CD4-positive, alpha-beta T cell treated with Interleukin-1 beta for 1 hour (primary cell): ENCODE measurements around the gene GIPR.
"Not testable (repeated sequence)": the region's sequence is repeated elsewhere in the genome, so short reads cannot be mapped to it uniquely, and the experiment has no call there.

Experiments used
- DNase-seq, 2 donors: peaks; one replicate each; pipeline ENCODE4 v3.0.0-alpha.2; 2020 to 2022

The GIPR gene

DNA sequence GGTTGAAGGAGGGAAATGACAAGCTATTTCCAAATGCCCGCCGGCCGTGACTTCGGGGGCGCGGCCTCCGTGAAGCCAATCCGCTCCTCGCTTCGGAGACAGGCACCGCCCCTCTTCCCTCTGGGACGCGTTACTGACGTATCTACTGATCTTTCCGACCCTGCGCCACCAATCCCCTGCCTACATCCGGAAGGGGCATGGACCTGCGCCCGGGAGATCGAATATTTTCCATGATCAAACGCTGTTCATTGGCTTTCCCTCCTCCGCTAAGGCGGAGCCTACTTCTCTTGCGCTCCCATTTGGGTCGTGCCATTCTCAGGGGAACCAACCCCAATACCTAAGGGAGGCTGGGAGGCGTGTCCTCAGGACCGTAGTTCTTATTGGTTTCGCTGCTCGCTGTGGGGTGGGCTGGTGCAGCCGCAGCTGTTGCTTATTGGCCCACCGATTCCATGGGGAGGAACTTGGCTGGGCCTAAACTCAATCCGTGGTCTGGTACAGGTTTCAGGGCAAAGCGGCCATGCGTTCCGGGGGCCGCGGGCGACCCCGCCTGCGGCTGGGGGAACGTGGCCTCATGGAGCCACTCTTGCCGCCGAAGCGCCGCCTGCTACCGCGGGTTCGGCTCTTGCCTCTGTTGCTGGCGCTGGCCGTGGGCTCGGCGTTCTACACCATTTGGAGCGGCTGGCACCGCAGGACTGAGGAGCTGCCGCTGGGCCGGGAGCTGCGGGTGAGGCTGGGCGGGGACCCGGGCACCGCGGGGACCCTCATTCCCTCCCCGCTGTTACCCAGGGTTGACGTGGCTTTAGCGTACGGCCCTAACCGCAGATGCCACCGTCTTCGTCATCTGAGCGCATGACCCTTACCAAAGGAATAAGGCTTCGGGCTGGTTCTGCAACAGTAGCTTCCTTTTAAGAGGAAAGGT lies 24.4 kb downstream of the GIPR start, which contains the start of gene QPCTL:
Gene QPCTL (plus strand): TSS at position 480 of the 919 bp plus-strand sequence. CDS start 38 bp downstream, at position 518.
- DNase-seq = peak; percentile 98

DNA sequence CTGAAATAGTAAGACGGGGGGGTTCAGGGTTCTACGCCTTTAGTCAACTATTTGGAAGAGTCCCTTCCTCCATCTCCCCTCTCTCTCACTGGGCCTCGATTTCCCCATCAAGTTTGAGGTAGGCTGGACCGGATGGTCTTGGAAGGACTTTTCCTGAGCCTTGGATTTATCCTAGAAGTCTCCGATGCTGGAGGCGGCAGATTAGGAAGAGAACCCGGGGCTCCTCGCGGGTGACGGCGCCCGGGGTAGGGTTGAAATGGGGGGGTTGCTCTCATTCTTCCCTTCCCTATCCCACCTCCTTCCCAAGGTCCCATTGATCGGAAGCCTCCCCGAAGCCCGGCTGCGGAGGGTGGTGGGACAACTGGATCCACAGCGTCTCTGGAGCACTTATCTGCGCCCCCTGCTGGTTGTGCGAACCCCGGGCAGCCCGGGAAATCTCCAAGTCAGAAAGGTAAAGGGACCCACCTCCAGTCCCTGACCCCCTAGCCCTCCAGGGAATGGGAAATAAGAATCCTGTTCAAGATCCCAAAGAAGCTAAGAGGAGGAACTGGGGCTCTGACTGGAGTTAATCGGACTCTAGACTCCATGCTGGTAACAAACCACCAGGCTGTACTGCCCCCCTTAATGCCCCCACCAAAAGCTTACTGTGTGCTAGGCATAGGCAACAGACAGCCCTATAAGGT lies 25.2 kb downstream of the GIPR start:
- DNase-seq = peak; percentile 69 to 70

DNA sequence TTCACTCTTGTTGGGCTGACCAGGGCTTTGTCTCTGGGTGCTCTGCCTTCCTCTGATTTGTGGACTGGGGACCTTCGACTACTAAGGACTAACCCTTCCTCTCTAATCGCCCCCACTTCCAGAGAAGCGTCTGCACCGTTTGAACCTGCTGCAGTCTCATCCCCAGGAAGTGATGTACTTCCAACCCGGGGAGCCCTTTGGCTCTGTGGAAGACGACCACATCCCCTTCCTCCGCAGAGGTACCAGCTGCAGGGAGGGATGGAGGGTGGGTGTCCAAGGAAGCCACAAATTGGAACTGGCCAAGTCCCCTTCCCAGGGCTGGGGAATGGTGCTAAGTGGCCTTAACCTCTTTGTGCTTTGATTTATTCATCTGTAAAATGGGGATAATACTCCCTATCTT lies 33.7 kb downstream of the GIPR start:
- DNase-seq = no peak

DNA sequence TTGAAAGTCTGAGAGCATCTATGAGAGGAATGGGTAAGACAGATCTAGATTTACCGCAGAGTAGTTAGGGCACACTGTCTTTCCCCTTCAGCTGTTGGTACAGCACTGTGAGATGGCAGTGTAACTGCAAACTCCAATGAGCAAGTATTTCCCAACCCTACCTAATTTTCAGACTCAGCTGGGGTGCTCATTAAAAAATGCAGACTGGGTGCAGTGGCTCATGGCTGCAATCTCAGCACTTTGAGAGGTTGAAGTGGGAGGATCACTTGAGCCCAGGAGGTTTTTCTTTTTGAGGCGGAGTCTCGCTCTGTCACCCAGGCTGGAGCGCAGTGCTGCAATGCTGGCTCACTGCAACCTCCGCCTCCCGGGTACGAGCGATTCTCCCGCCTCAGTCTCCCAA lies 37.1 kb downstream of the GIPR start:
- no peak for DNase-seq

DNA sequence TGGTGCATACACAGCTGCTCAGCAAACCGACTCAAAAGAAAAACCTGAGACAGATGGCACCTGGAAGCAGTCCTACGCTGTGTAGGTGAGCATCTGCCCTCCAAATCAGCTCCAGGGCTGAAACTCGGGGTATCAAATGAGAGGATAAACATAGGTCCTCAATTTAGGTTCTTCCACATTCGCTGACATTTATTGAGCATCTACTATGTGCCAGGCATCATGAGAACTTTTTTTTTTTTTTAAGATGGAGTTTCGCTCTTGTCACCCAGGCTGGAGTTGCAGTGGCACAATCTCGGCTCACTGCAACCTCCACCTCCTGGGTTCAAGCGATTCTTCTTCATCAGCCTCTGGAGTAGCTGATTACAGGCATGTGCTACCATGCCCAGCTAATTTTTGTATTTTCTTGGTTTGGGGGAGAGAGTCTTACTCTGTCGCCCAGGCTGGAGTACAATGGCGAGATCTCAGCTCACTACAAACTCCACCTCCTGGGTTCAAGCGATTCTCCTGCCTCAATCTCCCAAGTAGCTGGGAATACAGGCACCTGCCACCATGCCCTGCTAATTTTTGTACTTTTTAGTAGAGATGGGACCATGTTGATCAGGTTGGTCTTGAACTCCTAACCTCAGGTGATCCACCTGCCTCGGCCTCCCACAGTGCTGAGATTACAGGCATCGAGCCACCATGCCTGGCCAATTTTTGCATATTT lies 37.8 kb downstream of the GIPR start:
- DNase-seq = no peak

DNA sequence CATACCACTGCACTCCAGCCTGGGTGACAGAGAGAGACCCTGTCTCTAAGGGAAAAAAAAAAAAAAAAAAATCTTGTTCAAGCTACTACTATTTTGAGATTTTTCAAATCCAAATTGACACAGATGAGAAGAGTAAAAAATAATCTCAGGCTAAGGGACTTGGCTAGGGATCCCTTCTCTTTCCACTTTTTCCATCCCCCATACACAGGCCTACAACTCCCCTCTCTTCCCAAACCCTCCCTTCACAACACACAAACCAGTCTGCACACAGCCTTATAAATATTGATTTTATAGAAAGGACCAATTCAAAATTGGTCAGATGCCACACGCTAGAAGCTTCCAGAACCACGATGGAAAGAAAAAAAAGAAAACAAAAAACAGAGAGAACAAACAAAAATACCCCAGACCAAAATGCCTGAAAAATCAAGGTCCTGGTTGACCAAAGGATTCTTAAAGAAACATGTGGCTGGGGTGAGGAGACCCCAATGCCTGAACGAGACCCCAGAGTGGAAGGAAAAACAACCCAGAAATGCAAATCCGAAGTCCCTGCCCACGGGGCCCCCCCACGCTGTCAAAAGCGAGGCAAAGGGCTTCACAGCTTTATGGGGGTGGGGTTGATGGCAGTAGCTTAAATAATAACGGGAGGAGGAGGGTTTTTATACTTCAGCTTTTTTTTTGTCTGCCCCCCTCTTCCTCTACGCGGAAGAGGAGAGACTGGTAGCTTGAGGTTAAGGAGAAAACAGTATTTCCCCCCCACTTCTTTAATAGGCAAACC lies 42.5 kb downstream of the GIPR start:
- DNase-seq = no peak

DNA sequence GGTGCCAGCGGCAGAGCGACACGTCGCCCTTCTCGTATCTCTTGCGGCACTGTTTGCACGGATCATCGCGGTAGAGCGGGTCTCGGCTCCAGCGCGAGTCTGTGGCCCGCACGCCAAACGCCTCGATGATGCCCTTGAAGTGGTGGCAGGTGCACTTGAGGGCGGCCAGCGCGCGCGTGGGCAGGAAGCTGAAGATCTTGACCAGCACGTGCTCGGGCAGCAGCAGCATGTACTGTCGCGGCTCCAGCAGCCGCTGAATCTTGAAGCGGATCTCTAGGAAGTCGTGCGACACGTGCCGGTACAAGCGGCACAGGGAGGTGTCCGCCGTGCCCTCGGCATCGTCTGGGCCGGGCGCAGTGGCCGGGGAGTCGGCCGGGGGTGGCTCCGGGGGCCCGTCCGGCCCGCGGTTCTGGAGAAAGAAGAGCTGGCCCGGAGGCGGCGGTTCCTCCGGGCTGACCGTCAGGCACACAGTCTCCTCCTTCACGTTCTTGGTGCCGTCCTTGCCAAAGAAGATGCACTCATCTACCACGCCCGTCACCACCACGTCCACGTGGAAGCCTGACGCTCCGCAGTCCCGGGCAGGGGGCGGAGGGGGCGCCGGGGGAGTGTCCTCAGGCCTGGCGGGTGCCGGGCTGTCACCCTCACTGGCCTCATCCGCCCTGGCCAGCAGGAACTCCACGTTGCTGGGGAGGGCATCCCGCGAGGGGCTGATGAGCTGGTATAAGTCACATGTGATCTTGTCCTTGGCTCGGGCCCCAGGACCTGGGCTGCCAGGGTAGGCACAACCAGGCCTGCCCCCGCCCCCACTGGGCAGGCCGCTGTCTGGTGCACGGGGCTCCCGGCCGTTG lies 44.1 kb downstream of the GIPR start:
- no peak for DNase-seq

DNA sequence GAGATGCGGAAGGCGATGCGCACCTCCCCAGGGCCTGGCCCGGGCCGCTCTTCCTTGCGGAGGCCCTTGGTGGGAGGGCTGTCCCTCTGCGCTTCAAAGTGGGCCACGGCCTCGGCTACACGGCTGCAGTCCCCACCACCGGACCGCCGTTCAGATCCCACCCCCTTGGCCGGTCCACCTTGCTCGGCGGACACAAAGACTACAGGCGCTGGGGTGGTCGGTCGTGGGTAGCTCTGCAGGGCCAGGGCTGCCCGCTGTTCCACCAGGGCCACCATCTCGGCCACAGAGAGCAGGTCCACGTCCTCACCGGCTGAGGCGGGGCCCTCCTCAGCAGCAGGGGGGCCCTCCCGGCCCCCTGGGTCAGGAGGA lies 44.7 kb downstream of the GIPR start:
- DNase-seq = no peak

DNA sequence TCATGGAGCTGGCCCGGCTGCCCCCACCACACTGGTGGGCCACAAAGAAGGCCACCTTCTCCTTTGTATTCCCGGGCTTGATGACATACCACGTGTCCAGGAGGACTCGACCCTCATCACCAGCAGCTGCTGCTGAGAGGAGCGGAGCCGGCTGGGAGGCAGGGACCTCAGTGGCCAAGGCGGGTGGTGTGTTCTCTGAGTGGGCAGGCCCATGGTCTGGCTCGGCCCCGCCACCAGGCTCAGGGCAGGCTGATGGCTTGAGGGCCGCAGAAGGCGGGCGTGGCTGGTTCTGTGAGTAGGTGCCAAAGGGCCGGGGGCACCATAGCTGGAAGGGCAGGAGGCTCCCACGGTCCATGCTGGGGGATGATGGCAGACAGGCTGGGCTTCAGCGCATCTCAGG lies 45.1 kb downstream of the GIPR start:
- DNase-seq = no peak

DNA sequence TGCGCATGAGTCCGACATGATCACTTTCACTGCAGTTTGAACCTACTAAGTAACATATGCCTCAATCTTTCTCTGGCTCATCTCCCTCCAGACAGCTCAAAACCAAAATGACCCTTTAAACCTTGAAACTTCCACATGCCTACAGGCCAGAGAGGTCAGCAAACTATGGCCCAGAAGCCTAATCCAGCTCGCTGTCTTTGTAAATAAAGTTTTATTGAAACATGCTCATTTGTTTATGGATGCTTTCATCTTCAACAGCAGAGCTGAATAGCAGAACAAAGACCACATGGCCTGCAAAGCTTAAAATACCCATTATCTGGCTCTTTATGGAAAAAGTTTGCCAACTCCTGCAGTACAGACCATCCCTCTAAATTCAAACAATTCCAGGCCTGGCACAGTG lies 47.1 kb downstream of the GIPR start:
- no peak for DNase-seq

DNA sequence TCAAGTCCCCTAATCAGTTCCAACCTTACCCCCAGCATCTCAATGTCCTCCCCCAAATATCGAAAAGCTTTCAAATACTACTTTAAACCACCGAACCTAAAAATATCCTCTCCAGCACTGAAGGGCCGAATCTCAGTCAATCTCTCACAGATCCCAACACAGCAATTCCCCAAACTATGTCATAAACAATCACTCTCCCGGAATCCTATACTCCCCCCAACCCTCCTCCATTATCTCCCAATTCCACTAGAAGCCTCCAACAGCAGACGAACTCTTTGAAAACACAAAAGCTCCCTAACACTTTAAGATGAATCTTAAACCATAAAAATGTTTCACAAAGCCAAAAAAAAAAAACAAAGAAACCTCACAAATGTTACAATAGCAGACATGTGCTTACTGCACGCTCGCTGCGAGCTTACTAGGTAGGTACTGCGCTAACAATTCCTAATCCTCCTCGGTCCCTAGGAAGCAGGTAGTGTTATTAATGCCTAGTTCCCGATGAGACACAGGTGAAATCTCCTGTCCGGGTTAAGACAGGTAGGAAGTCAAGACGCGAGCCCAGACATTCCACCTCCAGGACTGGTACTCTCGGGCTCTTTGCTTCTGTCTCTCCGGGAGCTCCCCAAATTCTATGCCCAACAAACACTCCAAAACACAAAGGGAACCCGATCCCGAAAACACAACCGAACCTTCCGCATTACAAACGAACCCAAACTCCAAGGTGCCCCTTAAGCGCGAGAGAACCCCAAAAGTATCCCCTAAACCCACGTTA lies 48.5 kb downstream of the GIPR start:
- peak in 1 of 2 donors; percentile 20 for DNase-seq

DNA sequence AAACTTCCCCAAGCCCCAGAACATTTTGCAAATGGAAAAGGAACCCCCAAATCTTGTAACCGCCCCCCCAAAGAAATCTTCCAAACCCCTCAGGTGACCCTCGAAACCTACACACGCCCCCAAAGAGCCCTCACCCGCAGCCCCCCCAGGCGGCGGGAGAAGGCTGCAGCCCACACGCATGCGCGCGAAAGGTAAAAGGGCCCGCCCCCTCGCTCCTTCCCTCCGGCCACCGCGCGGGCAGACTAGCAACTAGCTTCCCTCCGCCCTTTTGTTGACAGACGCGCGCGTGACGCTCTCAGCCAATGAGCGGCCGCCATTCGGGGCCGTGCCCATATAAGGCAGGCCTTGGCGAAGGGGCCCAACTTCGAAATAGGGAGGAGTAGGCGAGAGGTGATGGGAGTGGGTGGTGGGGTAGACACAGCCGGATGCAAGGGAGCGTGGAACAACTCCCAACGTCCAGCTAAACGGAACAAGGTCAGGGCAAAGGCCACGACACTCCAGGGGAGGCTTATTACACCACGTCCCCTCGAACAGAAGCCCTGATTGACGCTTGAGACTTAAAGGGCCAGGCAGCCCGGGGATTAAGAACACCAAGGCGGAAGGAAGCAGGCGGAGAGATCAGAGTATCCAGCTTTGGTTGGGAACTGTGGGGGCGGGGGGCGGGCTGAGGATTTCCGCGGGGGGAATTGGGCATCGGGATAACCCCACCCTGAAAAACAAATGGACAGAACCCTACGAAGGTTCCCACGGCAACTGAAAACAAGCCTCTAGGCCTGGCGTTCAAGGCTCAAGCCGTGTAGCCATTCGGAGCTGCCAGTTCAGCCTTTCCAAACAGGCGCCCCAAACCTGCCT lies 49.3 kb downstream of the GIPR start:
- peak; percentile 99 for DNase-seq

DNA sequence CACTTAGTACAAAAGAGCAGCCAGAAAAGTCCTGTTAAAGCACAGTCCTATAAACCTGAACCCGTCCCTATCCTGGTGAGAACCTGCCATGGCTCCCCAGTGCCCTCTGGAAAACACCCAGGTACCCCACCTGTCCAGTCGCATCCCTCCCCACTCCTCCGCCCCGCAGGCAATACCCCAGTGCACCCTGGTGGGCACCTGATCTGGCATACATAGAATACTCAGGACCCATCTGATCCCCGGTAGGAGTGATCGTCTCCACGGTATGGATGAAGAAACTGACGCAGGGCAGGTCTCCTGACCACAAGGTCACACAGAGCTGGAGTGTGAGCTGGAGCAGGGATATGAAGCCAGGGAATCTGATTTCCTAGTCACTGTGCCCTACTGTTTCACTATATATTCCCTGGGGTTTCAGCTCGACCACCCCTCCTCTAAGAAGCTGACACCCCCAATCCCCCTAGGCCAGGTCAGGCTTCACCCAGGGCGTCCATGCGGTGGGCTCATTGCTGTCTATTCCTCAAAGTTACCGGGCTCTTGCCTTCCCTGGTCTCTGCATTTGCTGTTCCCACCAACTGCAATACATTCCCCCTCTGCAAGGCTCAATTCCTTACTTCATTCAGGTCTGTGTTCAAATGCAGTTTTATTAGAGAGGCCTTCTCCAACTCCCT lies 50.1 kb downstream of the GIPR start:
- no peak for DNase-seq

DNA sequence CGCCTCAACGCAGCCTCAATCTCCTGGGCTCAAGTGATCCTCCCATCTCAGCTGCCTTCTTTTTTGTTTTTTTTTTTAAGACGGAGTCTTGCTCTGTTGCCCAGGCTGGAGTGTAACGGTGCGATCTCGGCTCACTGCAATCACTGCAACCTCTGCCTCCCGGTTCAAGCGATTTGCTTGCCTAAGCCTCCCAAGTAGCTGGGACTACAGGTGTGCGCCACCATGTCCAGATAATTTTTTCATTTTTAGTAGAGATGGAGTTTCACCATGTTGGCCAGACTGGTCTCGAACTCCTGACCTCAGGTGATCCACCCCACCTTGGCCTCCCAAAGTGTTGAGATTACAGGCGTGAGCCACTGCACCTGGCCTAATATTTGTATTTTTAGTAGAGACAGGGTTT lies 52.0 kb downstream of the GIPR start:
- not testable (repeated sequence) for DNase-seq

DNA sequence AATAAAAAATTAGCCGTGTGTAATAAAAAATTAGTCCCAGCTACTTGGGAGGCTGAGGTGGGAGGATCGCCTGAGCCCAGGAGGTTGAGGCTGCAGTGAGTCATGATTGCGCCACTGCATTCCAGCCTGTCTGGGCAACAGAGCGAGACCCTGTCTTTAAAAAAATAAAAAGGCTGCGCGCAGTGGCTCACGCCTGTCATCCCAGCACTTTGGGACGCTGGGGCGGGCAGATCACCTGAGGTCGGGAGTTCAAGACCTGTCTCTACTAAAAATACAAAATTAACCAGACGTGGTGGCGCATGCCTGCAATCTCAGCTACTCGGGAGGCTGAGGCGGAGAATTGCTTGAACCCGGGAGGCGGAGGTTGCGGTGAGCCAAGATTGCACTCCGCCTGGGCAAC lies 60.7 kb downstream of the GIPR start:
- not testable (repeated sequence) for DNase-seq

DNA sequence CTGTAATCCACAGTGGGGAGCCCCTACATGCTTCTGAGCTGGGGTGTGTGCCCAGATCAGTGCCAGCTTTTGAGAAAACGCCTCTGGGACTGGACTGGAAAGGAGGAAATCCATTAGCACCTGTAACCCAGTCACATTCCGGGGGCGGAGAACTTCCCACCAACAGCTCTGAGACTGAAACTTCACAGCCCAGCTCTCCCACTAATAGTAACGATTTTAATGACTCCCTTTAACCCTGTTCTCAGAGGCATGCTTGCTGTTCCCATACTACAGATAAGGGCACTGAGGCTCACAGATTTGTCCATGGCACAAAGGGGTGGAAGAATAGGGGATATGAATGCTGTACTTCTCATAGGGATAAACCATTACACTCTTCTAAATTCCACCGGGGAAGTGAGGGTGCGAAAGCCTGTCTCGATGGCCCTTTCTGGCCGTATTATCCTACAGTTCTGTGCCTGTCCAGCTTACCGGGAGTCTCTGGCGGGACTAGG lies 61.8 kb downstream of the GIPR start:
- no peak for DNase-seq

DNA sequence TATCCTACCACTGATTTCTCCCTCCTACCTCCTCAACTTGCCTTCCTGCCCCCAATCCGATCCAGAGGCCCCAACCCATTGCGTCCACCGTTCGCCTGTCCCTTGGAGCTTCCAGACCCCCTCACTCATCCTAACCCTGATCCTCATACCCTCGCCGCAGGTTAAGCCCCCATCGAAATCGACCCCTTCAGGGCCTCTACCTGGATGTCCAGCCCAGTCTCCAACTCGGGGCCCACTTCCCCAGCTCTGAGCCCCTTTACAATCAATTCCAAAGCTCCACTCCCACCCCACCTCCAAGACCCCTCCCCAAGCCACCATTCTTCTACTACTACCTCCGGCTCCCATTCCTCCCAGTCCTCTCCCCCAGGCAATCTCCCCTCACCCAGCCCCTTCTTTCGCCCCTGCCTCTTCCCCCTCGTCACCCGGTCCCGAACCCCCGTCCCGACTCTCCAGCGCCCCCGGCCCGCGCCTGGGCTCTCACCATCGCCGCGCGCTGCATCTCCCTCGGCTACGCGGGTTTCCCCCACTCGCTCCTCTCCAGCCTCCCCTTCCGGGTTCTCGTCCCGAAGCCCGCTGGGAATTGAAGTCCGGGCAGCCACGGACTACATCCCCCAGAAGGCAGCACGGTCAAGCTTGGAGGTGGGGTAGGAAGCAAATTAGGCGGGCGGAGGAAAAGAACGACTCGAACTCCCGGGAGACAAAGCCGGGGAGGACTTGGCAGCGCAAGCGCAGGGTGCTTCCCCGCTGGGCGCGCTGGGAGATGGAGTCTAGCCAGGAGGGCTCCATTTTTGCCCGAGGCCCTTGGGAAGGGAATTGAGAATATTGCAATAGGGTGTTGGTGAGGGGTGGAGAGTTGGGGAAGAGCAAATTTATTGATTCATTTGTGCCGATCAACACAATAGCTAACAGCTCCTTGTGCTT lies 62.6 kb downstream of the GIPR start, which contains the start of gene FBXO46:
Gene FBXO46 (minus strand): TSS at position 529 of the 921 bp plus-strand sequence. CDS start 17,401 bp downstream, outside the sequence.
- DNase-seq = peak; percentile 95 to 96
